Measurements from ENCODE around the gene BCL11A. TPM values are rescaled to one million over a fixed set of nuclear protein-coding genes. Genes with fewer than 3 reads are reported as not detected.

Gene BCL11A
- total and polyA plus RNA-seq, 9 donors: 0.81 to 5.7 (median 3.2) TPM; not detected in 1

- DNase-seq: no peak
- Histone ChIP-seq H3K4me3 (peak overlapping the region; percentile 55), H3K27ac (no peak overlapping the region), H3K9me3 (no peaks in the 10 kb centered on the region), H3K27me3 (no peaks in the 10 kb centered on the region), H3K4me1 (ENCODE audit: insufficient read depth) (peaks cover 6% of the 10 kb centered on the region), H3K36me3 (no peaks in the 10 kb centered on the region)
- TF ChIP-seq POLR2A (IDR thresholded peaks at IDR 0.05) (no peak), EP300 (IDR thresholded peaks at IDR 0.05) (no peak)
- TF ChIP-seq, protein P1, sequence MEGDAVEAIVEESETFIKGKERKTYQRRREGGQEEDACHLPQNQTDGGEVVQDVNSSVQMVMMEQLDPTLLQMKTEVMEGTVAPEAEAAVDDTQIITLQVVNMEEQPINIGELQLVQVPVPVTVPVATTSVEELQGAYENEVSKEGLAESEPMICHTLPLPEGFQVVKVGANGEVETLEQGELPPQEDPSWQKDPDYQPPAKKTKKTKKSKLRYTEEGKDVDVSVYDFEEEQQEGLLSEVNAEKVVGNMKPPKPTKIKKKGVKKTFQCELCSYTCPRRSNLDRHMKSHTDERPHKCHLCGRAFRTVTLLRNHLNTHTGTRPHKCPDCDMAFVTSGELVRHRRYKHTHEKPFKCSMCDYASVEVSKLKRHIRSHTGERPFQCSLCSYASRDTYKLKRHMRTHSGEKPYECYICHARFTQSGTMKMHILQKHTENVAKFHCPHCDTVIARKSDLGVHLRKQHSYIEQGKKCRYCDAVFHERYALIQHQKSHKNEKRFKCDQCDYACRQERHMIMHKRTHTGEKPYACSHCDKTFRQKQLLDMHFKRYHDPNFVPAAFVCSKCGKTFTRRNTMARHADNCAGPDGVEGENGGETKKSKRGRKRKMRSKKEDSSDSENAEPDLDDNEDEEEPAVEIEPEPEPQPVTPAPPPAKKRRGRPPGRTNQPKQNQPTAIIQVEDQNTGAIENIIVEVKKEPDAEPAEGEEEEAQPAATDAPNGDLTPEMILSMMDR (IDR thresholded peaks at IDR 0.05): no peak
- intact Hi-C loops (cut with DNase I): no loop called here
- 0% methylated on average over 13 of the region's 13 CpGs for WGBS, 3 donors
These were observed 3.6 kb downstream of the BCL11A start for GRCh38 chr2:60549928-60550177.

DNA sequence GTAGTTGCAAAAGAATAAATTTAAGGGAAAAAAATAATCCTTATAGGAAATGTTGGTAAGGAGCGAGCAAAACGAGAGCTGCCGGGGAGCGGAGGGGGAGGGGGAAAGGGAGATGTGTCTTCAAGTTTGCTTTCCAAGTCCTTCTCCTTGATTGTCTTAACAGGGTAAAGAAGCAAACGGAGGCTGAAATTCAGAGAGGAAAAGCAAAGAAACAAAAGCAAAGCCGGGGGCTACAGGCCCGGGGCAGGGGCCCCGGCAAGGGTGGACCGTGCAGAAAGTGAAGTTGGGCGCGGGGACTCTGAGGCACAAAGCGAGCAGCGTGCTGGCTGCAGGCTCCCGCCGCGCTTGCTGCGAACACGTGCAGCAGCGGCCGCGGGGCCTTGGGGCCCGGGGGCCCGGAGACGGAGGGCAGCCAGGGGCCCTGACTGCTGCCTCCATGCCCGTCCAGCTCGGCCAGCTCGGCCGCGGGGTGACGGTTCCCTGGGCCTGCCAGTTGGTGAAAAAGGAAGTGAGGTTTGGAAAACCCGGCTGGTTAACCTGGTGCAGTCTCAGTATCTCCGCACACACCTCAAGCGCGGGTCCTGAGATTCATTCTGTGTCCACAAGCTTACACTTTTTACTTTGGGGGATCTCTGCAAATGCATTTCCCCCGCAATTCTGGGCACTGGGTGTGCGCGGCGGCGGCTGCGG, 4.1 kb downstream of the BCL11A start:
- DNase-seq: peak in 2 of 5 donors; percentile 26 to 35
- no peaks in the 10 kb centered on the region for H3K9me3 ChIP-seq
- no peak overlapping the region for H3K27ac ChIP-seq
- WGBS, 3 donors: 1 to 2% (median 1%) methylated on average over 40 of the region's 40 CpGs
- no peak for TF ChIP-seq EP300 (IDR thresholded peaks at IDR 0.05)
- TF ChIP-seq, protein P1 (IDR thresholded peaks at IDR 0.05): no peak
- TF ChIP-seq POLR2A (IDR thresholded peaks at IDR 0.05): no peak
- H3K4me3 ChIP-seq: peak overlapping the region; percentile 55
- H3K27me3 ChIP-seq: no peaks in the 10 kb centered on the region
- intact Hi-C loops (cut with DNase I): no loop called here
- H3K36me3 ChIP-seq: no peaks in the 10 kb centered on the region
- H3K4me1 ChIP-seq (ENCODE audit: insufficient read depth): peaks cover 6% of the 10 kb centered on the region

GRCh38 chr2:60548845-60549237, 4.6 kb downstream of the BCL11A start:
- no peak overlapping the region for H3K27ac ChIP-seq
- H3K27me3 ChIP-seq: no peaks in the 10 kb centered on the region
- intact Hi-C loops (cut with DNase I): no loop called here
- H3K4me3 ChIP-seq: no peak overlapping the region
- peaks cover 6% of the 10 kb centered on the region for H3K4me1 ChIP-seq (ENCODE audit: insufficient read depth)
- no peaks in the 10 kb centered on the region for H3K9me3 ChIP-seq
- TF ChIP-seq POLR2A (IDR thresholded peaks at IDR 0.05) (no peak), EP300 (IDR thresholded peaks at IDR 0.05) (no peak)
- TF ChIP-seq, protein P1 (IDR thresholded peaks at IDR 0.05): no peak
- WGBS, 3 donors: 26 to 47% (median 33%) methylated on average over 9 of the region's 9 CpGs
- no peak for DNase-seq
- H3K36me3 ChIP-seq: no peaks in the 10 kb centered on the region

DNA sequence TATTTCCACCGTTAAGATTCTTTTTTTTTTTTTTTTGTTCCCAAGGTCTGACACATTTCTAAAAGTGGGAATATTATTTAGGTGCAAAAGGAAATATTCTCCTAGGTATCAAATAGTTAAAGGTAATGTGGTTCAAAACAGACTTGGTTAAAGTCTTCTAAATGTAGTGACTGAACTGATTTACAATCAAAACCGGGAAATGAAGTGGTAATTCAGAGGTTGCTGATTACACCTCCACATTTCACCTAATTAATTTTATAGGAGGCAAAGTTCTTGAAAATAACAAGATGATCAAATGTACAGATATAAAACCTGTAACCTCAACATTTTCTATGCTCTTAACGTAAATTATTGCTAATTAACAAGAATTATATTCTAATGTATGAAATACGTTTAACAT, 5.1 kb downstream of the BCL11A start:
- no peak overlapping the region for H3K4me3 ChIP-seq
- H3K27ac ChIP-seq: no peak overlapping the region

More for the DNA sequence above, 5.1 kb downstream of the BCL11A start:
- intact Hi-C loops (cut with DNase I): no loop called here
- peaks cover 6% of the 10 kb centered on the region for H3K4me1 ChIP-seq (ENCODE audit: insufficient read depth)
- TF ChIP-seq, protein P1 (IDR thresholded peaks at IDR 0.05): no peak
- no peak for TF ChIP-seq POLR2A (IDR thresholded peaks at IDR 0.05)
- TF ChIP-seq EP300 (IDR thresholded peaks at IDR 0.05): no peak
- no peaks in the 10 kb centered on the region for H3K9me3 ChIP-seq
- no peaks in the 10 kb centered on the region for H3K27me3 ChIP-seq
- WGBS, 3 donors: 80 to 83% (median 82%) methylated on average over 4 of the region's 4 CpGs
- no peak for DNase-seq
- H3K36me3 ChIP-seq: no peaks in the 10 kb centered on the region
